ENCODE measurements around the gene RYR2.
"Not testable (repeated sequence)": the region's sequence is repeated elsewhere in the genome, so short reads cannot be mapped to it uniquely, and the experiment has no call there.

RYR2 gene

DNA sequence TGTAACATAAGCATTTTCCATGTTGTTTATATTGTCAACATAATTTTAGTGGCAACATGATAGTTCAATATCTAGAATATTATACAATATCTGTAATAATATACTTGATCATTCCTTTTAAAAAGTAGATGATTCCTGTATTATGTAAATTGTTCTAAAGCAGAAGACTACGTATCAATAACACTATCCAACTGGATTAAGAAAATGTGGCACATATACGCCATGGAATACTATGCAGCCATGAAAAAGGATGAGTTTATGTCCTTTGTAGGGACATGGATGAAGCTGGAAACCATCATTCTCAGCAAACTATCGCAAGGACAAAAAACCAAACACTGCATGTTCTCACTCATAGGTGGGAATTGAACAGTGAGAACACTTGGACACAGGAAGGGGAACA is 329.5 kb downstream of the RYR2 start:
- not testable (repeated sequence) for H3K9me3 ChIP-seq (ENCODE audit: insufficient read depth, low read depth, low read length); H3K4me1 ChIP-seq (ENCODE audit: insufficient read depth, low read length); H3K36me3 ChIP-seq (ENCODE audit: insufficient read depth, low read depth, low read length); H3K27ac ChIP-seq (ENCODE audit: low read length); H3K9ac ChIP-seq (ENCODE audit: low read depth, low read length); H3K27me3 ChIP-seq (ENCODE audit: insufficient read depth, low read length); H3K4me3 ChIP-seq (ENCODE audit: low read length)

DNA sequence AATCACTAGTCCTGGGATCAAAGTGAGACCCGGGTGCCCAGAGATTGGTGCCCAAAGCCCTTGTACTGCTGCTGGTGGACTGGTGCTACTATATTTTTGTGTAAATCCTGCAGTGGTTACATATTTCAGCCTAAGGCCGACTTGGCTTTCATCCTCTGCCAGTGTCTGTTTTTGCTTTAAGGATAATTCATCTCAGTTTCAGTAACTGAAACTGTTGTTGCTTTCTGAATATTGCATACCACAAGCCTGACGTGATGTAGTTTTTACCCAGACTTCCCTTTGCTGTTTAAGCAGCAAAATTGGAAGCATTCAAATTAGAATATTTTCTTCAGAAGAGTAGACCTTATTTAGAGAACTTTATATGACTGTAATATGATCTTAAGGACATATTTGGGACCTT is 341.8 kb downstream of the RYR2 start:
- no peaks in the 10 kb centered on the region for H3K27me3 ChIP-seq (ENCODE audit: insufficient read depth, low read length)
- H3K4me3 ChIP-seq (ENCODE audit: low read length), result no peak overlapping the region
- H3K27ac ChIP-seq (ENCODE audit: low read length), result no peak overlapping the region
- H3K9me3 ChIP-seq (ENCODE audit: insufficient read depth, low read depth, low read length), result no peaks in the 10 kb centered on the region
- no peaks in the 10 kb centered on the region for H3K4me1 ChIP-seq (ENCODE audit: insufficient read depth, low read length)
- no peaks in the 10 kb centered on the region for H3K36me3 ChIP-seq (ENCODE audit: insufficient read depth, low read depth, low read length)
- no peak overlapping the region for H3K9ac ChIP-seq (ENCODE audit: low read depth, low read length)

DNA sequence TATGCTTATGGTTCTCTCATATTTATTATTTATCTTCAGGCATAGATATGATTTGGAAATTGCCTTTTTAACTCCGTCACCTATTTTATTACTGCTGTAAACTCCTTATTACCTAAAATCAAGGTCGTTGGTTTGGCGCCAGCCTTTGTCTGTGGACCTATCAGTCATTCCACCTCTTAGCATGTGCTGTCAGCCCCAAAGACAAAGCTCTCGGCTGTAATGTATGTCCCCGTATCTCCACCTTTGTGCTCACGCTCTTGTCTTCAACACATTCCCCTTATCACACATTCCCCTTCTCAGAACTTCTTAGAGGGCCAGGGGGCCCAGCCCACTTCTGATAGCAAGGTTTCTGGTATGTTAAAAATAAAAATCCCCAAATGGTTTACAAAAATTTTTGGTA is 342.2 kb downstream of the RYR2 start:
- Histone ChIP-seq H3K9me3 (ENCODE audit: insufficient read depth, low read depth, low read length) (no peaks in the 10 kb centered on the region), H3K4me1 (ENCODE audit: insufficient read depth, low read length) (no peaks in the 10 kb centered on the region), H3K27ac (ENCODE audit: low read length) (no peak overlapping the region), H3K9ac (ENCODE audit: low read depth, low read length) (no peak overlapping the region), H3K27me3 (ENCODE audit: insufficient read depth, low read length) (no peaks in the 10 kb centered on the region), H3K4me3 (ENCODE audit: low read length) (no peak overlapping the region), H3K36me3 (ENCODE audit: insufficient read depth, low read depth, low read length) (no peaks in the 10 kb centered on the region)

DNA sequence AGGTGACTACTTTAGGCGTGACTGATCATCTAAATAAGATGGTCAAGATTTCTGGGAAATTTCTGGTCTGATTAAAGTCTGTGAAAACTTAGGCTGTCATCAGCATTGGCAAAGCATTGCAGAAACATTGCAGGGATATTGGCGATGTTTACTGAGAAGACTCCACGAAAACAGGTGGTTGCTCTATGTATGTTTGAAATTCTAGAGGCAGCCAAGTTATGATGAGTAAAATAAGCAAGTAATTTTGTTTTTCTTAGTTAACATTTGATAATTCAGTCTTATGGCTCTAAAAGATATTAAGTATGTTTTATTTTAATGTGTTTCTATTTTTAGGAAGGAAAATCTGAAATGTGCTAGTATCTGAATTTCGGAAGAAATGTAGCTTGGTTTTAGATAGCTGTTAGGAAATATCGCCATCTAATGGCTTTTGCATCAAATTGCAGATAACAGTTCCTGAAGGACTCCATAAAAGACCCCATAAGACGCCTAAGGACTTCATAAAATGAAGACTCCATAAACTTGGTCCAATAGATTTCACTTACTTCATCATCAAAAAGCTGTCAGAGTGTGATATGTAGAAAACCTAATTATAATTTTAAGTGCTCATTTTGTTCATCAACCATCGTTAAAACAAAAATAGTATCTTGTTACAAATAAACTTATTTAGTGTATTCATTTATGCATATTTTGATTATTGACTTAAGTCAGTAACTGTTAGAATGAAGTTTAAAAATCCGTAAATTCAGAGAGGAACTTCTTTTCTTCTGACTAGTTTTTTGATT is 344.6 kb downstream of the RYR2 start:
- Histone ChIP-seq H3K4me1 (ENCODE audit: insufficient read depth, low read length) (no peaks in the 10 kb centered on the region), H3K36me3 (ENCODE audit: insufficient read depth, low read depth, low read length) (no peaks in the 10 kb centered on the region), H3K9me3 (ENCODE audit: insufficient read depth, low read depth, low read length) (no peaks in the 10 kb centered on the region), H3K27ac (ENCODE audit: low read length) (no peak overlapping the region), H3K9ac (ENCODE audit: low read depth, low read length) (no peak overlapping the region), H3K4me3 (ENCODE audit: low read length) (no peak overlapping the region), H3K27me3 (ENCODE audit: insufficient read depth, low read length) (no peaks in the 10 kb centered on the region)

DNA sequence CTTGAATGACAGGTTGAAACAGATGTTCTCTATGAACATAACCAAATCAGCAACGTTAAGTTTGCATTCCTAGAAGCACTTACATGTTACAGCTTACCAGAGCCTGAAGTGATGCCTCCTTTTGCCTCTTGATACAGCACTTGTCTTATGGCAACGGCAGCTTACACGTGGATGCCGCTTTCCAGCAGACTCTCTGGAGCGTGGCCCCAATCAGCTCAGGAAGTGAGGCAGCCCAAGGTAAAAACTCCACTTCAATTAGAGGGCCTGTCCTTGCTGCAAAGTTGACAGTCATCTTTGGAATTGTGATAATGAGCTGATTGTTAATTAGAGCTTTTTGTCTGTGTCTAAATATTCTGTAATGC is 345.1 kb downstream of the RYR2 start:
- Histone ChIP-seq H3K4me3 (ENCODE audit: low read length) (no peak overlapping the region), H3K4me1 (ENCODE audit: insufficient read depth, low read length) (no peaks in the 10 kb centered on the region), H3K9ac (ENCODE audit: low read depth, low read length) (no peak overlapping the region), H3K27me3 (ENCODE audit: insufficient read depth, low read length) (no peaks in the 10 kb centered on the region), H3K36me3 (ENCODE audit: insufficient read depth, low read depth, low read length) (no peaks in the 10 kb centered on the region), H3K9me3 (ENCODE audit: insufficient read depth, low read depth, low read length) (no peaks in the 10 kb centered on the region), H3K27ac (ENCODE audit: low read length) (no peak overlapping the region)

GRCh38 chr1:237390823-237391222 is 348.8 kb downstream of the RYR2 start:
- Histone ChIP-seq H3K4me1 (ENCODE audit: insufficient read depth, low read length) (peaks cover 6% of the 10 kb centered on the region), H3K27me3 (ENCODE audit: insufficient read depth, low read length) (no peaks in the 10 kb centered on the region), H3K4me3 (ENCODE audit: low read length) (no peak overlapping the region), H3K36me3 (ENCODE audit: insufficient read depth, low read depth, low read length) (no peaks in the 10 kb centered on the region), H3K27ac (ENCODE audit: low read length) (no peak overlapping the region), H3K9me3 (ENCODE audit: insufficient read depth, low read depth, low read length) (no peaks in the 10 kb centered on the region), H3K9ac (ENCODE audit: low read depth, low read length) (no peak overlapping the region)

DNA sequence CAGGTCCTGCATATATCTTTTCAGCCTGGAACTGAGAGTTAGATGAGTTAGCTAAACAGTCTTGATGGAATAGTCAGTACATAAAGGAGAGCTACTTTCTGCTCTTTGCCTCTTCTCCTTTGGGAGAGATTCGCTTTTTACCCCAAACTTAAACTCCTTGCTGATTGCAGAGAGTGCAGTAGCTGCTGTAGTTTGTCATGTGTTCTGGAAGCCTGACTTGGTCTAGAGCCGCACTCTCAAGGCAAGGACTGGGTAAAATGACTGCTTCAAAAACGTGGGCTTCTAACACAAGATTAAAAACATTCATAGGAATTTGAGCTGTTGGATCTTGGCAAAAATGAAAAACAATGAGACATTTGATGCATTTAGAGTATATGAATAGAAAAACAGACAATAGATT is 351.6 kb downstream of the RYR2 start:
- no peak overlapping the region for H3K4me3 ChIP-seq (ENCODE audit: low read length)

DNA sequence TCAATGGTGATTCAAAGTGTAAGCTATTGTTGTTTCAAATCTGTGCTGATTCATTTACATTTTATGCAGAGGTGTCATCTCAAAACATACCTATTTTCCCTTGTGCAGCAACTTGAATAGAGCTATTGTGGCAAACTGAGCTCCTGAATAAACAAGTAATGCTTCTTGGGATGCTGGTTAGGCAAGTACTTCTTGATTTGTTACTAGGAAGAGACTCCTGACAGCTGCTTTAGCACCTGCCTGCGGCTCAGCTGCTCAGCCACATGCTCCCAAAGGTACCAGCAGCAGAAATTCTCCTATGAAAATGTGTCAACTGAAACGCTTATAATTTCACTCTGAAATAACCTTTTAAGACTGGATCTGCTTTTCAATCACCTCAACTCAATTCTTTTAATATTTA is 352.3 kb downstream of the RYR2 start:
- Histone ChIP-seq H3K9me3 (ENCODE audit: insufficient read depth, low read depth, low read length) (peaks cover 12% of the 10 kb centered on the region), H3K4me1 (ENCODE audit: insufficient read depth, low read length) (peaks cover 10% of the 10 kb centered on the region), H3K4me3 (ENCODE audit: low read length) (no peak overlapping the region), H3K27ac (ENCODE audit: low read length) (no peak overlapping the region), H3K36me3 (ENCODE audit: insufficient read depth, low read depth, low read length) (no peaks in the 10 kb centered on the region), H3K27me3 (ENCODE audit: insufficient read depth, low read length) (no peaks in the 10 kb centered on the region), H3K9ac (ENCODE audit: low read depth, low read length) (no peak overlapping the region)

More for the DNA sequence above, 351.6 kb downstream of the RYR2 start:
- Histone ChIP-seq H3K9me3 (ENCODE audit: insufficient read depth, low read depth, low read length) (peaks cover 6% of the 10 kb centered on the region), H3K27ac (ENCODE audit: low read length) (no peak overlapping the region), H3K36me3 (ENCODE audit: insufficient read depth, low read depth, low read length) (no peaks in the 10 kb centered on the region), H3K9ac (ENCODE audit: low read depth, low read length) (no peak overlapping the region), H3K4me1 (ENCODE audit: insufficient read depth, low read length) (peaks cover 10% of the 10 kb centered on the region), H3K27me3 (ENCODE audit: insufficient read depth, low read length) (no peaks in the 10 kb centered on the region)

- peaks cover 10% of the 10 kb centered on the region for H3K4me1 ChIP-seq (ENCODE audit: insufficient read depth, low read length)
- H3K9me3 ChIP-seq (ENCODE audit: insufficient read depth, low read depth, low read length), result peaks cover 19% of the 10 kb centered on the region
- H3K27me3 ChIP-seq (ENCODE audit: insufficient read depth, low read length), result no peaks in the 10 kb centered on the region
- no peaks in the 10 kb centered on the region for H3K36me3 ChIP-seq (ENCODE audit: insufficient read depth, low read depth, low read length)
- H3K4me3 ChIP-seq (ENCODE audit: low read length), result no peak overlapping the region
- H3K27ac ChIP-seq (ENCODE audit: low read length), result no peak overlapping the region
- no peak overlapping the region for H3K9ac ChIP-seq (ENCODE audit: low read depth, low read length)
Observed at GRCh38 chr1:237396426-237396825, 354.4 kb downstream of the RYR2 start.

DNA sequence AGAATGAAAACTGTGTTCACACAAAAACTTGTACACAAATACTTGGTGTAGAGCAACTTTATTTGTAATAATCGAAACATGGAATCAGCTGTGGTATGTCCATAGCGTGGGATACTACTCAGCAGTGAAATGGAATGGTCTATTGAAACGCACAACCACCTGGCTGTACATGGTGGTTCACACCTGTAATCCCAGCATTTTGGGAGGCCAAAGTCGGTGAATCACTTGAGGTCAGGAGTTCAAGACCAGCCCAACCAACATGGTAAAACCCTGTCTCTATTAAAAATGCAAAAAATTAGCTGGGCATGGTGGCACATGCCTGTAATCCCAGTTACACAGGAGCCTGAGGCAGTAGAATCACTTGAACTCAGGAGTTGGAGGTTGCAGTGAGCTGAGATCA is 356.8 kb downstream of the RYR2 start:
- Histone ChIP-seq H3K27ac (ENCODE audit: low read length) (no peak overlapping the region), H3K36me3 (ENCODE audit: insufficient read depth, low read depth, low read length) (no peaks in the 10 kb centered on the region), H3K27me3 (ENCODE audit: insufficient read depth, low read length) (no peaks in the 10 kb centered on the region), H3K4me3 (ENCODE audit: low read length) (no peak overlapping the region), H3K9ac (ENCODE audit: low read depth, low read length) (no peak overlapping the region), H3K9me3 (ENCODE audit: insufficient read depth, low read depth, low read length) (peaks cover 19% of the 10 kb centered on the region), H3K4me1 (ENCODE audit: insufficient read depth, low read length) (peaks cover 10% of the 10 kb centered on the region)

GRCh38 chr1:237405912-237406311 is 363.9 kb downstream of the RYR2 start:
- H3K9me3 ChIP-seq (ENCODE audit: insufficient read depth, low read depth, low read length), result peaks cover 3% of the 10 kb centered on the region; the same call in 1 of the 2 replicates
- no peaks in the 10 kb centered on the region for H3K36me3 ChIP-seq (ENCODE audit: insufficient read depth, low read depth, low read length)
- no peaks in the 10 kb centered on the region for H3K4me1 ChIP-seq (ENCODE audit: insufficient read depth, low read length)
- no peak overlapping the region for H3K4me3 ChIP-seq (ENCODE audit: low read length)
- H3K27me3 ChIP-seq (ENCODE audit: insufficient read depth, low read length), result no peaks in the 10 kb centered on the region
- H3K9ac ChIP-seq (ENCODE audit: low read depth, low read length), result no peak overlapping the region
- no peak overlapping the region for H3K27ac ChIP-seq (ENCODE audit: low read length)

GRCh38 chr1:237411621-237412020 is 369.6 kb downstream of the RYR2 start:
- peaks cover 3% of the 10 kb centered on the region; the same call in 1 of the 2 replicates for H3K9me3 ChIP-seq (ENCODE audit: insufficient read depth, low read depth, low read length)
- no peak overlapping the region for H3K27ac ChIP-seq (ENCODE audit: low read length)
- no peaks in the 10 kb centered on the region for H3K36me3 ChIP-seq (ENCODE audit: insufficient read depth, low read depth, low read length)
- H3K4me1 ChIP-seq (ENCODE audit: insufficient read depth, low read length), result peaks cover 14% of the 10 kb centered on the region
- no peak overlapping the region for H3K4me3 ChIP-seq (ENCODE audit: low read length)
- H3K27me3 ChIP-seq (ENCODE audit: insufficient read depth, low read length), result no peaks in the 10 kb centered on the region
- no peak overlapping the region for H3K9ac ChIP-seq (ENCODE audit: low read depth, low read length)
